Naive thymus-derived CD4-positive, alpha-beta T cell (primary cell): ENCODE measurements around the gene TFF2. TPM values are rescaled to one million over a fixed set of nuclear protein-coding genes. Genes with fewer than 3 reads are reported as not detected.

Experiments
- polyA plus RNA-seq, 2 donors: library from polyadenylated mRNA; unstranded; fragments of 300-500 nt; fragmentation: Illumina TruSeq; gene quantifications; one replicate each; pipeline ENCODE4 v1.2.3, GENCODE V29; 2021
- total RNA-seq, 6 experiments: library from RNA in 5 of 6; stranded (reverse) in 5 of 6; gene quantifications; 1 replicate in 5 of 6; 2 replicates in 1 of 6; pipeline ENCODE4 v1.2.3 and lab custom pipeline; 2021 to 2026

Gene TFF2
- total and polyA plus RNA-seq, 7 experiments from 2014 or later: not detected

Other genes starting within 250 kb of the TFF2 start
- 10 to 100 TPM in 3 of 5 experiments, under 1 TPM in 2; 0.67 to 49.7 (median 17.0) TPM for gene ABCG1, start 131.9 kb downstream of the TFF2 start, total RNA-seq
- gene ABCG1, start 131.9 kb downstream of the TFF2 start, polyA plus RNA-seq: 10 to 100 TPM; 11.1 to 25.3 TPM
- gene TFF3, start 35.6 kb downstream of the TFF2 start, total RNA-seq: not detected
- gene TFF3, start 35.6 kb downstream of the TFF2 start, polyA plus RNA-seq: not detected
- gene TFF1, start 15.5 kb upstream of the TFF2 start, total RNA-seq: not detected
- not detected for gene TFF1, start 15.5 kb upstream of the TFF2 start, polyA plus RNA-seq
- gene TMPRSS3, start 45.1 kb upstream of the TFF2 start, total RNA-seq: 1 to 10 TPM in 4 of 5 experiments, under 1 TPM in 1; 0.88 to 7.6 (median 1.5) TPM
- 1 to 10 TPM in 1 of 2 donors, under 1 TPM in 1; 0.11 to 2.9 TPM for gene TMPRSS3, start 45.1 kb upstream of the TFF2 start, polyA plus RNA-seq
- 100 to 1,000 TPM in 1 of 5 experiments, 10 to 100 TPM in 4; 41.9 to 101 (median 91.7) TPM for gene UBASH3A, start 52.9 kb upstream of the TFF2 start, total RNA-seq
- gene UBASH3A, start 52.9 kb upstream of the TFF2 start, polyA plus RNA-seq: 10 to 100 TPM; 57.1 to 99.3 TPM
- under 1 TPM in 2 of 5 experiments, not detected in 3; 0.27 to 0.40 TPM for gene RSPH1, start 145.2 kb upstream of the TFF2 start, total RNA-seq
- gene RSPH1, start 145.2 kb upstream of the TFF2 start, polyA plus RNA-seq: not detected
- 10 to 100 TPM; 15.1 to 23.2 (median 18.1) TPM for gene SLC37A1, start 162.9 kb upstream of the TFF2 start, total RNA-seq
- 1 to 10 TPM; 4.4 to 7.8 TPM for gene SLC37A1, start 162.9 kb upstream of the TFF2 start, polyA plus RNA-seq